ENCODE results near the gene GDNF. TPM values are rescaled to one million over a fixed set of nuclear protein-coding genes. Genes with fewer than 3 reads are reported as not detected.
"Not testable (repeated sequence)": the region's sequence is repeated elsewhere in the genome, so short reads cannot be mapped to it uniquely, and the experiment has no call there.

The GDNF gene
- total RNA-seq, 4 donors from 2014 or later, result 0.19 to 1.4 (median 0.61) TPM

DNA sequence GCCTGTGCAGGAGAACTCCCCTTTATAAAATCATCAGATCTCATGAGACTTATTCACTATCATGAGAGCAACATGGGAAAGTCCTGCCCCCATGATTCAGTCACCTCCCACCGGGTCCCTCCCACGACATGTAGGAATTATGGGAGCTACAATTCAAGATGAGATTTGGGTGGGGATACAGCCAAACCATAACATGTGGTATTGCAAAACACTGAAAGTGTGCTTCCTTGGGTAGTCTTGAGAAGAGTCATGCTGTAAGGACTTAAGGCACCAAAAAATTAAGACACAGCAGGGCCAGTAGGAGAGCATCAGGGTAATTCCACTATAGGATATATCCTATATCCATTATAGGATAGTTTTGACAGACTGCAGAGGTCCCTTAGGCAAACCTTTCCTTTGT is 29.4 kb upstream of the GDNF start:
- no peaks in the 10 kb centered on the region for H3K9me3 ChIP-seq
- TF ChIP-seq POLR2AphosphoS5 (IDR thresholded peaks at IDR 0.05), result no peak
- TF ChIP-seq, protein P1, sequence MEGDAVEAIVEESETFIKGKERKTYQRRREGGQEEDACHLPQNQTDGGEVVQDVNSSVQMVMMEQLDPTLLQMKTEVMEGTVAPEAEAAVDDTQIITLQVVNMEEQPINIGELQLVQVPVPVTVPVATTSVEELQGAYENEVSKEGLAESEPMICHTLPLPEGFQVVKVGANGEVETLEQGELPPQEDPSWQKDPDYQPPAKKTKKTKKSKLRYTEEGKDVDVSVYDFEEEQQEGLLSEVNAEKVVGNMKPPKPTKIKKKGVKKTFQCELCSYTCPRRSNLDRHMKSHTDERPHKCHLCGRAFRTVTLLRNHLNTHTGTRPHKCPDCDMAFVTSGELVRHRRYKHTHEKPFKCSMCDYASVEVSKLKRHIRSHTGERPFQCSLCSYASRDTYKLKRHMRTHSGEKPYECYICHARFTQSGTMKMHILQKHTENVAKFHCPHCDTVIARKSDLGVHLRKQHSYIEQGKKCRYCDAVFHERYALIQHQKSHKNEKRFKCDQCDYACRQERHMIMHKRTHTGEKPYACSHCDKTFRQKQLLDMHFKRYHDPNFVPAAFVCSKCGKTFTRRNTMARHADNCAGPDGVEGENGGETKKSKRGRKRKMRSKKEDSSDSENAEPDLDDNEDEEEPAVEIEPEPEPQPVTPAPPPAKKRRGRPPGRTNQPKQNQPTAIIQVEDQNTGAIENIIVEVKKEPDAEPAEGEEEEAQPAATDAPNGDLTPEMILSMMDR (IDR thresholded peaks at IDR 0.05), result no peak
- no peak for TF ChIP-seq EP300 (IDR thresholded peaks at IDR 0.05)
- no peak for TF ChIP-seq POLR2A (IDR thresholded peaks at IDR 0.05)
- peaks cover 13% of the 10 kb centered on the region for H3K27me3 ChIP-seq
- H3K4me1 ChIP-seq, result no peaks in the 10 kb centered on the region
- no peaks in the 10 kb centered on the region for H3K36me3 ChIP-seq
- no peak overlapping the region for H3K4me3 ChIP-seq
- no peak for DNase-seq (ENCODE audit: low spot score in 2 of 2)
- H3K27ac ChIP-seq, result no peak overlapping the region
- WGBS, result 73% methylated on average over 2 of the region's 2 CpGs

- WGBS, result 60% methylated on average over 3 of the region's 3 CpGs
- no peak for DNase-seq (ENCODE audit: low spot score in 2 of 2)
- no peak for TF ChIP-seq EP300 (IDR thresholded peaks at IDR 0.05)
- TF ChIP-seq POLR2AphosphoS5 (IDR thresholded peaks at IDR 0.05), result no peak
- TF ChIP-seq POLR2A (IDR thresholded peaks at IDR 0.05), result no peak
- TF ChIP-seq, protein P1 (IDR thresholded peaks at IDR 0.05), result no peak
- no peaks in the 10 kb centered on the region for H3K4me1 ChIP-seq
- no peak overlapping the region for H3K4me3 ChIP-seq
- peaks cover 13% of the 10 kb centered on the region for H3K27me3 ChIP-seq
- no peaks in the 10 kb centered on the region for H3K9me3 ChIP-seq
- H3K36me3 ChIP-seq, result no peaks in the 10 kb centered on the region
- no peak overlapping the region for H3K27ac ChIP-seq
Measured at GRCh38 chr5:37867654-37868053, 27.8 kb upstream of the GDNF start.

GRCh38 chr5:37862907-37863306 is 23.1 kb upstream of the GDNF start:
- DNase-seq (ENCODE audit: low spot score in 2 of 2), result not testable (repeated sequence)
- 100% methylated on average over 1 of the region's 1 CpG for WGBS

DNA sequence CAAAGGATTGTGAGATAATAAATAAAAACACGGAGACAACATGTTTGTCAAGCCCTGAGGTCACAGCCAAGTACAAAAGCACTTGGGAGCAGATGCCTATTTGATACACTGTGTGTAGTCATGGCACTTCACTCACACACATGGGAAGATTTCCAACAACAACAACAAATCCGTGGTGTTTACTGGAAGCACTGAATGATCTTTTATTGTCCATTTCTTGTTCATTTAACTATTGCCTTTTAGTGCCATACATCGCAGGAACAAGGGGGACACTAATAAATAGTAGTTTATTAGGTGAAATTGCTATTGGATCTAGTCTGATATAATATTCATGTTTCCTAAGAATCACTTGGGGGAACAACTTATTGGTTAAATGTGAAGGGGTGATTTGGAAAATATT is 20.4 kb upstream of the GDNF start:
- no peak overlapping the region for H3K4me3 ChIP-seq
- TF ChIP-seq EP300 (IDR thresholded peaks at IDR 0.05), result no peak
- TF ChIP-seq POLR2A (IDR thresholded peaks at IDR 0.05), result no peak
- peaks cover 9% of the 10 kb centered on the region for H3K27me3 ChIP-seq
- no peak overlapping the region for H3K27ac ChIP-seq
- H3K9me3 ChIP-seq, result no peaks in the 10 kb centered on the region
- H3K36me3 ChIP-seq, result no peaks in the 10 kb centered on the region
- 58% methylated on average over 3 of the region's 3 CpGs for WGBS
- H3K4me1 ChIP-seq, result no peaks in the 10 kb centered on the region
- DNase-seq (ENCODE audit: low spot score in 2 of 2), result no peak

More at GRCh38 chr5:37862907-37863306, 23.1 kb upstream of the GDNF start:
- H3K27ac ChIP-seq, H3K4me1 ChIP-seq, H3K4me3 ChIP-seq, H3K36me3 ChIP-seq, H3K9me3 ChIP-seq: not testable (repeated sequence)
- peaks cover 16% of the 10 kb centered on the region for H3K27me3 ChIP-seq

DNA sequence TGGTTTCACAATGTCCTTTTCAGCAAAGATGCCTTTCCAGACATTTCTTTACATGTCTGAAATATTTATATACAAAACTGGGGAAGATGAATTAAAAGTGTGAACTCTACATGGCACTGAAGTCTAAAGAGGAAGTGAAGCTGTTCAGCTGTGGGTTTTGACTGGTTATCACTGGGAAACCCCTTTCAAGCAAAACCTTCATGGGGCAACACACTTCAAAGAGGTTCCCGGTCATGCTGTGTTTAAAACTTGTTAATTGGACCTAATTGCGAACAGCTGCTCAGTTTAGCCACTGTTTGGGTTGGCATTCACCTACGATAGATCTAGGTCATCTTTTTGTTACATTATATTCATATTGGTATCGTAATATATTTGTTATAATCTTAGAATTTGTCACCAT is 20.0 kb upstream of the GDNF start:
- 73% methylated on average over 4 of the region's 4 CpGs for WGBS
- Histone ChIP-seq H3K4me1 (no peaks in the 10 kb centered on the region), H3K9me3 (no peaks in the 10 kb centered on the region), H3K4me3 (no peak overlapping the region), H3K36me3 (no peaks in the 10 kb centered on the region), H3K27me3 (peaks cover 9% of the 10 kb centered on the region), H3K27ac (no peak overlapping the region)
- DNase-seq (ENCODE audit: low spot score in 2 of 2), result no peak
- TF ChIP-seq EP300 (IDR thresholded peaks at IDR 0.05), result no peak

DNA sequence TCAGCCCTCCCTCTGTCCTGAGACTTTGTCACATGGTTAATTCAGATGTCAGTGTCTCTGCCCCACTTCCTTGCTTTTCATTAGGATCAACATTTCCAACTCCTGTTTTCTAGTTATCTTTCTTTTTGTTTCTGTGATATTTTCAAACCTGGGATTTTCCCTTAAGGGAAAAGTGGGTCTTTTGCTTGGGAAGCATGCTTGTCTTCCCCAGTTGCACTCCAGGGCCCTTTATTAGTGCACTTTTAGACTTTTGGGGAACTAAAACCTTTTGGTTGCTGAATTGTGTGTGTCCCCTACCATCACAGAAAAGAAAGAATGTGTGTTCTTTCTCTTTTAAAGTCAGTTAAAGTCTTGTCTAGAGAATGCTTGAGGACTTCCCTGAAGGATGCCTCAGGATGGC is 18.4 kb upstream of the GDNF start:
- Histone ChIP-seq H3K27me3 (peaks cover 9% of the 10 kb centered on the region), H3K4me3 (no peak overlapping the region), H3K36me3 (no peaks in the 10 kb centered on the region), H3K9me3 (no peaks in the 10 kb centered on the region), H3K27ac (no peak overlapping the region), H3K4me1 (no peaks in the 10 kb centered on the region)
- TF ChIP-seq POLR2AphosphoS5 (IDR thresholded peaks at IDR 0.05) (no peak), POLR2A (IDR thresholded peaks at IDR 0.05) (no peak)
- DNase-seq (ENCODE audit: low spot score in 2 of 2), result no peak

DNA sequence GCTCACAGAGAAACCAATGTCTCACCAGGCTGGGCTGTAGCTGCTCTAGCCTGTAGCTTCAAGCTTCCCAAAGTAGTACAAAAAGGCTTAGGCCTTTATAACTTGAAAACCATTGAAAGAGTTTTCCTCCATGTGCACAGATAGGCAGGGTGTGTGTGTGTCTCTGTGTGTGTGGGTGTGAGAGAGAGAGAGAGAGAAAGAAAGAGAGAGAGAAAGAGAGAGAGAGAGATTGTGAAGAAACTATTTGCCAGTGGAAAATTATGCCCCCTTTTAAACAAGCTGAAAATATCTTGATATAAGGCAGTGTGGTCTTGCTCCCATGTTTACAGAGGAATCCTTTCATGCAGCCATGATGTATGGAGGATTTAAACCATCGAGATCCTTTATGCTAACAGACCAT is 17.9 kb upstream of the GDNF start:
- 96% methylated on average over 1 of the region's 1 CpG for WGBS
- Histone ChIP-seq H3K9me3 (no peaks in the 10 kb centered on the region), H3K27me3 (peaks cover 9% of the 10 kb centered on the region), H3K4me1 (no peaks in the 10 kb centered on the region), H3K36me3 (no peaks in the 10 kb centered on the region), H3K27ac (no peak overlapping the region), H3K4me3 (no peak overlapping the region)
- TF ChIP-seq EP300 (IDR thresholded peaks at IDR 0.05), result no peak
- TF ChIP-seq POLR2AphosphoS5 (IDR thresholded peaks at IDR 0.05), result no peak
- TF ChIP-seq, protein P1 (IDR thresholded peaks at IDR 0.05), result no peak
- TF ChIP-seq POLR2A (IDR thresholded peaks at IDR 0.05), result no peak
- DNase-seq (ENCODE audit: low spot score in 2 of 2), result no peak
